Amniotic epithelial cell (primary cell): ENCODE data around the gene AKR1C4.
"Not testable (repeated sequence)": the region's sequence is repeated elsewhere in the genome, so short reads cannot be mapped to it uniquely, and the experiment has no call there.

Experiments
- DNase-seq: peaks from one replicate; pipeline ENCODE4 v3.0.0-alpha.2; 2010; ENCODE audit warnings: low read depth

The AKR1C4 gene

GRCh38 chr10:5206799-5207198 is 10.2 kb downstream of the AKR1C4 start:
- no peak for DNase-seq

- DNase-seq = not testable (repeated sequence)
Measured at GRCh38 chr10:5209776-5210175, 13.1 kb downstream of the AKR1C4 start.

GRCh38 chr10:5210261-5210660 is 13.6 kb downstream of the AKR1C4 start:
- DNase-seq = not testable (repeated sequence)

GRCh38 chr10:5211696-5212536 is 15.3 kb downstream of the AKR1C4 start:
- DNase-seq = no peak

GRCh38 chr10:5216801-5217200 is 20.2 kb downstream of the AKR1C4 start:
- DNase-seq = no peak

GRCh38 chr10:5219262-5219661 is 22.6 kb downstream of the AKR1C4 start:
- DNase-seq = no peak

- DNase-seq = not testable (repeated sequence)
Measured at GRCh38 chr10:5222942-5223341, 26.3 kb downstream of the AKR1C4 start.

GRCh38 chr10:5229019-5229418 is 32.4 kb downstream of the AKR1C4 start:
- no peak for DNase-seq

GRCh38 chr10:5233324-5233723 is 36.7 kb downstream of the AKR1C4 start:
- DNase-seq = no peak

GRCh38 chr10:5234106-5234860 is 37.6 kb downstream of the AKR1C4 start:
- peak; percentile 45 for DNase-seq

GRCh38 chr10:5237541-5237940 is 40.9 kb downstream of the AKR1C4 start:
- DNase-seq = not testable (repeated sequence)

GRCh38 chr10:5242585-5242984 is 45.9 kb downstream of the AKR1C4 start:
- DNase-seq = no peak

GRCh38 chr10:5243521-5243987 is 46.9 kb downstream of the AKR1C4 start:
- no peak for DNase-seq

- DNase-seq = no peak
Measured at GRCh38 chr10:5252177-5253037, 55.8 kb downstream of the AKR1C4 start.

GRCh38 chr10:5254488-5254887 is 57.9 kb downstream of the AKR1C4 start:
- no peak for DNase-seq

- not testable (repeated sequence) for DNase-seq
Measured at GRCh38 chr10:5257768-5258167, 61.1 kb downstream of the AKR1C4 start.

GRCh38 chr10:5259132-5259951 is 62.7 kb downstream of the AKR1C4 start:
- no peak for DNase-seq

GRCh38 chr10:5259952-5260578 is 63.4 kb downstream of the AKR1C4 start:
- no peak for DNase-seq

GRCh38 chr10:5260828-5261227 is 64.2 kb downstream of the AKR1C4 start:
- DNase-seq = no peak

- no peak for DNase-seq
Measured at GRCh38 chr10:5265139-5265538, 68.5 kb downstream of the AKR1C4 start.

- no peak for DNase-seq
Measured at GRCh38 chr10:5266351-5266750, 69.7 kb downstream of the AKR1C4 start.
